Measurements from ENCODE around the gene BCL2L13. TPM values are rescaled to one million over a fixed set of nuclear protein-coding genes. Genes with fewer than 3 reads are reported as not detected.

Gene BCL2L13
- total RNA-seq, 4 donors from 2014 or later: 65.9 to 205 (median 143) TPM

- no peak for TF ChIP-seq CTCF (IDR thresholded peaks at IDR 0.05; ENCODE audit: low read depth)
Measured at GRCh38 chr22:17724241-17724640, 85.7 kb downstream of the BCL2L13 start.

- TF ChIP-seq CTCF (IDR thresholded peaks at IDR 0.05; ENCODE audit: low read depth): no peak
Measured at GRCh38 chr22:17724678-17725499, 86.3 kb downstream of the BCL2L13 start.

- TF ChIP-seq CTCF (IDR thresholded peaks at IDR 0.05; ENCODE audit: low read depth): no peak
Measured at GRCh38 chr22:17725500-17725796, 86.9 kb downstream of the BCL2L13 start.

GRCh38 chr22:17726006-17726927, 87.7 kb downstream of the BCL2L13 start:
- no peak for TF ChIP-seq CTCF (IDR thresholded peaks at IDR 0.05; ENCODE audit: low read depth)

- no peak for TF ChIP-seq CTCF (IDR thresholded peaks at IDR 0.05; ENCODE audit: low read depth)
Measured at GRCh38 chr22:17726928-17727897, 88.7 kb downstream of the BCL2L13 start.

GRCh38 chr22:17728786-17729185, 90.2 kb downstream of the BCL2L13 start:
- no peak for TF ChIP-seq CTCF (IDR thresholded peaks at IDR 0.05; ENCODE audit: low read depth)

All from subcutaneous adipose tissue (tissue), 4 donors.